HG03097 (cell line): ENCODE results near the gene IGSF9B.
A peak's percentile ranks its signal among the peaks of the same experiment; 100 is the strongest.
"Not testable (repeated sequence)": the region's sequence is repeated elsewhere in the genome, so short reads cannot be mapped to it uniquely, and the experiment has no call there.

Experiments
- ATAC-seq: cut with Tn5 transposase; IDR thresholded peaks from one replicate; pipeline ENCODE4 v1.9.1; 2021; ENCODE audit not compliant: unreplicated experiment, low FRiP score

Gene IGSF9B

DNA sequence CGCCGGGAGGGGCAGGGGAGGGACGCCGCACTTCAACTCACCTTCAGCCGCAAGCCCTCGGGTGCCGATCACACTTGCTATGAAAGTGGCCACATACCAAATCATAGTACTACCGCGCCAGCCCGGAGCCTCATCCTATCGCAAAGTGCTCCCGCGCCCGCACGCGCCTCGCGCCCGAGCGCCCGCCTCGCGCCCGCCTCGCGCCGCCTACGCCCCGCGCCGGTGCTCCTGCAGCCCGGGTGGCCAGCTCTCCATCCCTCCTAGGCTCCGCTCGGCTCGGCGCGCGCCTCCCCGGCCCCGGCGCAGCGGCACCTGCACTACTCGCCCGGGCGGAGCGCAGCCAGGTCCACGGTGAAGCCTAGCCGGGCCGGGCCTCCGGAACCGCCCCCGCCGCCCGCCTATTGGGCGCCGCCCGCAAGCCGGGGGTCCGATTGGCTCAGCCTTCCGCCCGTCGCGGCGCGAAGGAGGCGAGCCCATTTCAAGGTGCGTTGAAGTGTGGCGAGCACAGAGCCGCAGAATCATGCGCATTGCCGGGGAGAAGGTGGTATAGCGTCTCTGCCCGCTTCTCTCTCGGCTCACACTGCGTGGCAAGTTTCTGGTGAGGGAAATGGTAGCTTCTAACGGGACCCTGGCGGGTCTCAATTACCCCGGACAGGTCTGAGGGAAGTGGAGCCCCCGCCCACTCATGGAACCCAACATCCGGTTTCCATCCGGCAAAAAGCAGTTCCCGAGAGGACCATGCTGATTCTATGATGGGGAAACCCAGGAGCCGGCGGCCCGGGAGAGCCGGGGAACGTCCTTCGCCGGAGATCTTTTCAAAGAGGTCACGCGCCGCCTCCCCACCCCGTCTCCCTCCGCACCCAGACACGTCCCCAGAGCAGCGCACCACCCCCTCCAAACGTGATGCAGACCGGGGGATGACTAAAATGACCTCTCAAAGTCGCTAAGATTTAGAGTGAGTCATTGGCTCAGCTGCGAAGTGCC, at the start of gene IGSF9B:
IGSF9B (minus strand) TSS at position 319 of the 984 bp plus-strand sequence; CDS start at position 105, 214 bp downstream.
- peak; percentile 100 for ATAC-seq

GRCh38 chr11:134004496-134005172, 47.9 kb upstream of the IGSF9B start:
- no peak for ATAC-seq

DNA sequence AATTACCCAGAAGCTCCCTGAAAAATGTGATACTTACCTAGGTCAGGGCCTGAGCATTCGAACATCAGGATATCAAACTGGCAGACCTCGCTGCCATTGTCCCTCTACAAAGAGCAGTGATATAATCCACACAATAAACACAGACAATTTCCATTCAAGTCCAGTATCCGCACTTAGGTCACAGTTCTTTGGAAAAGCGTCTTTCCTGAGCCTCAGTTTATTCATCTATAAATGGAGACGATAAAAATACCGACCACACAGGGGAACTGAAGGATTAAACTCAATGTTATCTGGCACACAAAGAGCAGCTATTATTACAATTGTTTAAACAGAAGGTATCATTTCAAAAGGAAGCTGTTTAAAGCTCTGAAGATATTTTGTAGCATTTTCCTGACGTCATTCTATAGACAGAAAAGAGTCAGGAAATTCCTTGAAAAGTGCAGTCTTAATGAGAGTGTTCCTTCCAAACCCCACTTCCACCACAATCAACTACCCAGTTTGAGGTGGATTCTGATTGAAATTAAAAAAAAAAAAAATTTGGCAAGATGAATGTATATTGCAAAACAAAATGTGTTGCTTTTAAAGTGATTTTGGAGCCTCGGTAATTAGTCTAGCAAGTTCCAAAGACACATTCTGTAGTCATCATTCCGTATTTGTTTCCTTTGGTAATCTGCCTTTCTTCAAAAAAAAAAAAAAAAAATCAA, 47.2 kb upstream of the IGSF9B start:
- no peak for ATAC-seq

- ATAC-seq = not testable (repeated sequence)
Measured at GRCh38 chr11:134002819-134003218, 46.1 kb upstream of the IGSF9B start.

DNA sequence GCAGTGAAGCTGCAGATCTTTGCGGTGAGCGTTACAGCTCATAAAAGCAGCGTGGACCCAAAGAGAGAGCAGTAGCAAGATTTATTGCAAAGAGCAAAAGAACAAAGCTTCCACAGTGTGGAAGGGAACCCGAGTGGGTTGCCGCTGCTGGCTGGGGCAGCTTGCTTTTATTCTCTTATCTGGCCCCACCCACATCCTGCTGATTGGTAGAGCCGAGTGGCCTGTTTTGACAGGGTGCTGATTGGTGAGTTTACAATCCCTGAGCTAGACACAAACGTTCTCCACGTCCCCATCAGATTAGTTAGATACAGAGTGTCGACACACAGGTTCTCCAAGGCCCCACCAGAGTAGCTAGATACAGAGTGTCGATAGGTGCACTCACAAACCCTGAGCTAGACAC, 45.6 kb upstream of the IGSF9B start:
- ATAC-seq = not testable (repeated sequence)

GRCh38 chr11:134001596-134001995, 44.8 kb upstream of the IGSF9B start:
- no peak for ATAC-seq

DNA sequence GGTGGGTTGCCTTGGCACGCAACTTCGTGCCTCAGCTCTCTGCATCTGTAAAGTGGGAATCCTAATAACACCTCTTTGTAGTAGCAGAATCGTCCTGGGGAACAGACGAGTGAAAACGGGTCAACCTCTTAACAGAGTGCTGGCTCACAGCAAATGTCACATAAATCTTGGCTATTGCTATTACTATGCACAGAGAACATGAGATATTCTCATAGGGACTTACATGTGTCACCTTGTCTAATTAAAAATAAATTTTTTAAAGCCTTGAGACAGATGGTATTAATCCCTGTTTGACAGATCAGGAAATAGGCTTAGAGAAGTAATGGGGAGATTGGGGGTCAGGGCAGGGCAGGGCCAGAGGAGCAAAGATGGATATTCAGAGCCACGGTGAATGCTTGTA, 44.3 kb upstream of the IGSF9B start:
- no peak for ATAC-seq

GRCh38 chr11:133999355-133999754, 42.6 kb upstream of the IGSF9B start:
- ATAC-seq = no peak

DNA sequence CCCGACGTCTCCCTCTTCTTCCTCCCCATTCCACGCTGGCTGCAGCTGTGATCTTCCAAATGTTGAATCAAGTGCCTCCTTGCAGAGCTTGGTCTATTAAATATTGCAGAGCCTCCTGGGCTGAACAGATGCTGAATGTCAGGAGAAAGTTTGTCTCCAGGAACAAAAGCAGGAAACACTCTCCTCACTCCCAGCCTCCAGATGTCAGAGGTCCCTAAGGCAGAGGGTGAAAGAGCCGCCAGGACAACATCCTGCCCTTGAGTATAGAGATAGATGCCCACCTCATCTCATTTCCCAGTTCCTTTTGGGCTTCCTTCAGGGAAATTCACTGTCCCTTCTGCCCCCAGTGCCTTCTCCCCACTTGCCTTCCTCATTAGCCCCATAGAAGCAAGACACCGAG, 40.8 kb upstream of the IGSF9B start:
- no peak for ATAC-seq

DNA sequence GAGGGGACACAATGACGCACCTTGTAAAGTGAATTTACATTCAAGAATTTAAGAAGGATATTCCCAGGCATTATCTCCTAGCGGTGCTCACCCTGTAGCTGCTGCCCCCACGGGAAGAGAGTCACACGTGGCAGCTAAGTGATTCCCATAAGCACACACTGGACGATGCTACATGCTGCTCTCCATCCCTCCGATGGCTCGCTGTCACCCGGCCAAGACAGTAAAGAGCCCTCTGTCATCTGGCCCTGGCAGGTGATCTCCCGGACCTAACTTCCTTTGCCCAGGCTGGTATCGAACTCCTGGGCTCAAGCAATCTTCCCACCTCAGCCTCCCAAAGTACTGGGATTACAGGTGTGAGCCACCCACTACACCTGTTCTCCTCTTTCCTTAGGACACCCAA, 39.9 kb upstream of the IGSF9B start:
- ATAC-seq = no peak

DNA sequence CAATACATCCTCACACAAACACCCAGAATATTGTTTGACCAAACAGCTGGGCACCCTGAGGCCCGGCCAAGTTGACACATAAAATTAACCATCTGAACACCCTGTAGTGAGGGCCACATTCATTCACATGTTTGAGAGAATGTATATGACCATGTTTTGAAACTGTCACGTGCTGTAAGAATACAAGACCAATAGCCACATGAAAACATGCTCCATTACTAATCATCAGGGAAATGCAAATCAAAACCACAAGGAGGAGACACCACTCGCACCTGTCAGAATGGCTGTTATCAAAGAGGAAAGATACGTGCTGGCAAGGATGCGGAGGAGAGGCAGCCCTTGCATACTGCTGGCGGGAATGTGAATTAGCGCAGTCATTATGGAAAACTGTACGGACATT, 38.3 kb upstream of the IGSF9B start:
- no peak for ATAC-seq

DNA sequence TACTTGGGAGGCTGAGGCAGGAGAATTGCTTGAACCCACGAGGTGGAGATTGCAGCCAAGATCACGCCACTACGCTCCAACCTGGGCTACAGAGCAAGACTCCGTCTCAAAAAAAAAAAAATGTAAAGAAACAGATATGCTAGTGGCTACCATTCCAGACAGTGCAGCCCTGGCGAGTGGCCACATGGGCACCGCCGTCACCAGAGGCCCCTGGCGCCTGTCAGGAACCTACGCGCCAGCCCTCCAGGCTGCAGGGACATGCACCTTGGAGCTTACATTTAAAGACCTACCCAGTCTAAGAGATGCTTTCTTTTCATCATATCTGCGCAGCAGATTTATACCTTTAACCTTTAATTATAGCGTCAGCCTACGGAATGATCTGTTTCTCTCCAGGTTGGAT, 37.2 kb upstream of the IGSF9B start:
- ATAC-seq = no peak

- ATAC-seq = no peak
Measured at GRCh38 chr11:133993107-133993506, 36.3 kb upstream of the IGSF9B start.

GRCh38 chr11:133992121-133992520, 35.4 kb upstream of the IGSF9B start:
- no peak for ATAC-seq

DNA sequence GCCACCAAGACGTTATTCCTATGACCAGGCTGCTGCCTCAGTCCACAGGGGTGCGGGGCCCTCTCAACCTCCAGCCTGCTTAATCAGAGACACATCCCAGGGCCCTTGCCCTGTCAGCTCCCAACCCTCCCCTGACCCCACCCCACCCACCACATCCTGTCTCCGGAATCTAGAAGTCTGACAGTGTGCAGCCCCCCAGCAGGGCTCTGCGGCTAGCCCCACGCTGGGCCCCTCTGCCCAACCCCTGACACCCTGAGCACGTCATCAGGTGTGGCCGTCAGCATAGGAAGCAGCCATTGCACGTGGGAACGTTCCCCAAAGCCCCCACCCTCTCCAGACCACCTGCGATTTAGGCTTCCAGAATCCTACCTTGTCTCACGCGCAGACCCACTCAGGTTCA, 34.3 kb upstream of the IGSF9B start:
- ATAC-seq = no peak

- ATAC-seq = no peak
Measured at GRCh38 chr11:133990501-133990900, 33.7 kb upstream of the IGSF9B start.

DNA sequence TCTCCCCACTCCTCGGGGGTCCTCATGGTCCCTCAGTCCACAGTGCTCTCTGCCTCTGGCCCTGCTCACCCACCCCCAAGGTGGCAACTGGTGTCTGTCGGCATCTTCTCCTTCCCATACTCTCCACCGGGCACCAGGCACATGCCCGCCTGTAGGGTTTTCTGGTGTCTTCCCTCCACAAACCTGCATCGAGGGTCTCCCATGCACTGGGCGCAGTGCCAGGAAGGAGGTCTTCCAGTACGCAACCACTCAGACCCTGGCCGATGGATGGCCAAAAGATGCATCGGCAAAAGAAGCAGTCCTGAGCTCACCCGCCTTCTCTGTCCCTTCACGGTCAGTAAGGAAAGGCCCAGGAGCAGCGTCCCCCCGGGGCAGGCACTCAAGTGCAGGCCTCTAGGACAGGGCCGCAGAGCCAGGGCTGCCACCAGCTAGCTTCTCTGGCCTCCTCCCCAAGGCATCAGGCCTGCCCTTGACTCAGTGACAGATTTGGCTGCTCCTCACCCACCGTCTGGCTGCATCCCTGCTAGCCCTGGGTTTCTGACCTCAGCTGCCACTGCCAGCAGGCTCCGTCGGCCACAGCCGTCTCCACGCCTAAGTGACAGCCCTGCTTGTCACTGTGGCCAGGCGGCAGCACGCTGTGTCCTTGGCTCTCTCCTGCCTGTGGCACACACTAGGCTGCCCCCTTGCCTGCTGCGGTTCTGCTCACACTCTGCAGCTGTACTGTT, 32.1 kb upstream of the IGSF9B start:
- no peak for ATAC-seq

DNA sequence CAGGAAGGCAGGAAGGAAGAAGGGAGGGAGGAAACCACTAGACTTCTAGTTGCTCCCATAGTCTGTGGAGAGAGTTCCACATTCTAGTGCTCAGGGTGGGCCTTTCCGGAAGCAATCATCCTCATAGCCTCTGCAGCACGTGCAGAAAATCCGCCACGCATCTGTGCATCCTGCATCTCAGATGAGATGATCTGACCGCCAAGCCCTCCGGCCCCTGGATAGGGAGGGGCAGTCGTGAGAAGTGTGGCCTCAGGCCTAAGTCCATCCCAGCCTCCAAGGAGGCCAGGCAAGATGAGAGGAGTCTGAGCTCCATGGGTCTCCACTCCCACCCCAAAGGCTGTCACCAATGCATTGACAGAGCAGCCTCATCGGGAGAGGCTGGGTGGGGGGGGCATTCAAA, 30.4 kb upstream of the IGSF9B start:
- ATAC-seq = no peak

- ATAC-seq = no peak
Measured at GRCh38 chr11:133985981-133986944, 29.5 kb upstream of the IGSF9B start.
